ENCODE measurements around the gene AP1S1. TPM values are rescaled to one million over a fixed set of nuclear protein-coding genes. Genes with fewer than 3 reads are reported as not detected.
A peak's percentile ranks its signal among the peaks of the same experiment; 100 is the strongest.

The AP1S1 gene
- total and polyA plus RNA-seq, 3 experiments from 2014 or later, result 4.4 to 43.6 (median 42.6) TPM

DNA sequence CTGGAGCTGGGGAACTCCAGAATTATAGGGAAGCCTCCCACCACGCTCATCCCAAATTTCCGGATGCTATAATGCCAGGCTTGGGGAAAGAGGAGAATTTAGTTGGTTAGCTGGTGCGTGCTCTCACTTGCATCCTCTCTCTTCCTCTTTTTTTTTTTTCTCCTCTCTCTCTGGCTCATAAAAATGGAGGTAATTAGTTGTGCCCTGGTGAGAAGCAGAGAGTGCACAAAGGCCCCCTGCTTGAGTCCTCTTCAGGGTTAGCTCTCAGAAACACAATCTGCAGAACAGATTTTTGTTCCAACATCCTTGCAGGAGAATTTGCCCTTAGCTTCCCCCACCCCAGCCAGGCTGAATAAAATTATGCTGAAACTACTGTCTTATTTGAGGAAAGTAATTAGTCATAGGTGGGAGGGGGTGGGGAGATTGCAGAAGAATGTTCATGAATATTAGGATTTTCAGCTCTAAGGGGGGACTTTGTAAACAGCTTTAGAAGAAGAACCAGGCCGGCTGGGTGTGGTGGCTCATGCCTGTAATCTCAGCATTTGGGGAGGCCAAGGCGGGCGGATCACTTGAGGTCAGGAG lies 19.8 kb upstream of the AP1S1 start:
- Histone ChIP-seq H3K27me3 (ENCODE audit: insufficient read depth, low read length, poor library complexity, severe bottlenecking) (no peaks in the 10 kb centered on the region), H3K4me3 (ENCODE audit: low read length) (no peak overlapping the region), H3K27ac (ENCODE audit: low read depth, low read length) (no peak overlapping the region), H3K9me3 (ENCODE audit: low read length) (no peaks in the 10 kb centered on the region), H3K4me1 (ENCODE audit: insufficient read depth, low read length) (peaks cover 7% of the 10 kb centered on the region), H3K36me3 (ENCODE audit: insufficient read depth, low read length) (no peaks in the 10 kb centered on the region)
- CTCF ChIA-PET, result interaction anchor here (2.5 kb wide), 1 partner anchor 10 kb away, joined by 12 read pairs; no protein-coding TSS in a partner anchor
- Mint-ChIP-seq H3K27ac (peak overlapping the region in 1 of 8 donors; percentile 50), H3K27me3 (peaks cover 17 to 53% of the 10 kb centered on the region in 2 donors), H3K36me3 (no peaks in the 10 kb centered on the region), H3K9me3 (no peaks in the 10 kb centered on the region), H3K4me3 (no peak overlapping the region), H3K4me1 (peaks cover 7 to 14% (median 12%) of the 10 kb centered on the region in 3 donors)
- POLR2A ChIA-PET, result no interaction called here
- DNase-seq, result no peak

DNA sequence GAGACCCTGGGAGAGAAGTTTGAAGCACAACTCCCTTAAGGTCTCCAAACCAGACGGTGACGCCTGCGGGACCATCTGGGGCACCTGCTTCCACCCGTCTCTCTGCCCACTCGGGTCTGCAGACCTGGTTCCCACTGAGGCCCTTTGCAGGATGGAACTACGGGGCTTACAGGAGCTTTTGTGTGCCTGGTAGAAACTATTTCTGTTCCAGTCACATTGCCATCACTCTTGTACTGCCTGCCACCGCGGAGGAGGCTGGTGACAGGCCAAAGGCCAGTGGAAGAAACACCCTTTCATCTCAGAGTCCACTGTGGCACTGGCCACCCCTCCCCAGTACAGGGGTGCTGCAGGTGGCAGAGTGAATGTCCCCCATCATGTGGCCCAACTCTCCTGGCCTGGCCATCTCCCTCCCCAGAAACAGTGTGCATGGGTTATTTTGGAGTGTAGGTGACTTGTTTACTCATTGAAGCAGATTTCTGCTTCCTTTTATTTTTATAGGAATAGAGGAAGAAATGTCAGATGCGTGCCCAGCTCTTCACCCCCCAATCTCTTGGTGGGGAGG lies 16.5 kb upstream of the AP1S1 start:
- peaks cover 7% of the 10 kb centered on the region for H3K4me1 ChIP-seq (ENCODE audit: insufficient read depth, low read length)
- POLR2A ChIA-PET, result no interaction called here
- Mint-ChIP-seq H3K4me1 (peaks cover 10 to 14% (median 12%) of the 10 kb centered on the region in 3 donors), H3K27me3 (peaks cover 10 to 35% of the 10 kb centered on the region in 2 donors), H3K27ac (peak overlapping the region in 6 of 8 donors; percentile 25 to 87 (median 68)), H3K36me3 (no peaks in the 10 kb centered on the region), H3K4me3 (peak overlapping the region in 1 of 7 donors; percentile 72), H3K9me3 (no peaks in the 10 kb centered on the region)
- DNase-seq, result no peak
- no peaks in the 10 kb centered on the region for H3K36me3 ChIP-seq (ENCODE audit: insufficient read depth, low read length)
- H3K4me3 ChIP-seq (ENCODE audit: low read length), result no peak overlapping the region
- H3K27me3 ChIP-seq (ENCODE audit: insufficient read depth, low read length, poor library complexity, severe bottlenecking), result no peaks in the 10 kb centered on the region
- CTCF ChIA-PET, result interaction anchor here (1.3 to 1.6 kb wide), 2 partner anchors 55 to 60 kb away, joined by 3 to 4 read pairs; no protein-coding TSS in a partner anchor
- peak overlapping the region; percentile 52 for H3K27ac ChIP-seq (ENCODE audit: low read depth, low read length)
- H3K9me3 ChIP-seq (ENCODE audit: low read length), result no peaks in the 10 kb centered on the region

GRCh38 chr7:101138213-101138870 lies 15.9 kb upstream of the AP1S1 start:
- ChIA-PET CTCF (interaction anchor here (1.3 to 7.6 kb wide), 3 partner anchors 54 to 144 kb away, joined by 3 to 97 read pairs (median 4); no protein-coding TSS in a partner anchor), POLR2A (no interaction called here)
- Histone ChIP-seq H3K27me3 (ENCODE audit: insufficient read depth, low read length, poor library complexity, severe bottlenecking) (no peaks in the 10 kb centered on the region), H3K27ac (ENCODE audit: low read depth, low read length) (peak overlapping the region; percentile 52), H3K36me3 (ENCODE audit: insufficient read depth, low read length) (no peaks in the 10 kb centered on the region), H3K4me3 (ENCODE audit: low read length) (no peak overlapping the region), H3K9me3 (ENCODE audit: low read length) (no peaks in the 10 kb centered on the region), H3K4me1 (ENCODE audit: insufficient read depth, low read length) (peaks cover 7% of the 10 kb centered on the region)
- peak overlapping the region; percentile 38 to 87 (median 70) for H3K27ac Mint-ChIP-seq
- H3K4me1 Mint-ChIP-seq, result peaks cover 10 to 14% (median 12%) of the 10 kb centered on the region in 3 donors
- H3K9me3 Mint-ChIP-seq, result no peaks in the 10 kb centered on the region
- H3K27me3 Mint-ChIP-seq, result peaks cover 9 to 32% of the 10 kb centered on the region in 2 donors
- DNase-seq, result peak; percentile 40 to 90 (median 71)
- peak overlapping the region; percentile 0 to 72 (median 59) for H3K4me3 Mint-ChIP-seq
- no peaks in the 10 kb centered on the region for H3K36me3 Mint-ChIP-seq

DNA sequence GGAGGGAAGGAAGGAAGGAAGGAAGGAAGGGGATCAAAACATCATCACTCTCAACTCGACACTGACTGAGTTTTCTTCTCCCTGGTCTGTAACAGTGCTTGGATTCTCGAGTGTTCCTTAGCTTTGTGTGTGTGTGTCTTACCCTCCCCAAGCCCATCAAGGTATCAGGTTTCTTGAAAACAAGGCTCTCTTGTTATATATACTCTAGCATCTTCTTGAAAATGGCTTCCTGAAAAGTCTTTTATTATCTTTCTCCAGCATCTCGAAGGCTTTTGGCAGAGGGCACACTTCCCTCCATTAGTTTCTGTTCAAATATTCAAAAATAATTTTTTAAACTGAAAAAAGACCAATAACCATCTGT lies 14.0 kb upstream of the AP1S1 start:
- no peaks in the 10 kb centered on the region for H3K9me3 ChIP-seq (ENCODE audit: low read length)
- Mint-ChIP-seq H3K9me3 (no peaks in the 10 kb centered on the region), H3K27me3 (peaks cover 11 to 32% of the 10 kb centered on the region in 2 donors), H3K4me3 (no peak overlapping the region), H3K27ac (peak overlapping the region in 2 of 8 donors; percentile 74 to 82), H3K36me3 (no peaks in the 10 kb centered on the region), H3K4me1 (peaks cover 12 to 16% (median 15%) of the 10 kb centered on the region in 3 donors)
- H3K4me3 ChIP-seq (ENCODE audit: low read length), result no peak overlapping the region
- H3K4me1 ChIP-seq (ENCODE audit: insufficient read depth, low read length), result peaks cover 11% of the 10 kb centered on the region
- H3K36me3 ChIP-seq (ENCODE audit: insufficient read depth, low read length), result no peaks in the 10 kb centered on the region
- H3K27me3 ChIP-seq (ENCODE audit: insufficient read depth, low read length, poor library complexity, severe bottlenecking), result no peaks in the 10 kb centered on the region
- CTCF ChIA-PET, result interaction anchor here (6.0 to 7.6 kb wide), 2 partner anchors 53 to 142 kb away, joined by 81 to 97 read pairs; no protein-coding TSS in a partner anchor
- POLR2A ChIA-PET, result interaction anchor here (0.6 kb wide), 1 partner anchor 41 kb away, joined by 6 read pairs; no protein-coding TSS in a partner anchor
- DNase-seq, result no peak
- no peak overlapping the region for H3K27ac ChIP-seq (ENCODE audit: low read depth, low read length)

DNA sequence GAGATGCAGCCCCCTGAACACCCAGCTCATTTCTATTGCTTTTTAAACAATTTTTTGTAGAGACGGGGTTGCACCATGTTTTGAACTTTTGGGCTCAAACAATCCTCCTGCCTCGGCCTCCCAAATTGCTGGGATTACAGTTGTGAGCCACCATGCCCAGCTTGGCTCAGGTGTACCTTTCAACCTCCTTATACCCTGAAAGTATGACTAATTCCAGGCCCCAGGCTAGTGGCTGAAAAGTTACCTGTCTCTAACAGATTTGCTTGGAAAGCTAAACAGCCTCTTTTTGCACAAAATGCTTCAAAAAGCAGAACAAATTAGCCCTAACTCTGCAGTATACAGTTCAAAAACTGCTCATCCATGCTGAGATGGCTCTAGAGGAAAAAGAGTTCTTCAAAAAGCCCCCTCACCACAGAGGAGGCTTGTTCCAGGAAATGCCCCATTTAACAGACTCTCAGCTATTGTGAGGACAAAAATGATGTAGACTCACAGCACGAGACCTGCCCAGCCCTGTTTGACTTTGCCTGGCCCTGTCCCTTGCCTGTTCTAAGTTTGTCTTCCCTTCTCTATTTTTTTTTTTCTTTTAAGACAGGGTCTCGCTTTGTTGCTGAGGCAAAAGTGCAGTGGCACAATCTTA lies 13.4 kb upstream of the AP1S1 start:
- no peak for DNase-seq
- no peaks in the 10 kb centered on the region for H3K36me3 ChIP-seq (ENCODE audit: insufficient read depth, low read length)
- no peaks in the 10 kb centered on the region for H3K9me3 ChIP-seq (ENCODE audit: low read length)
- H3K4me1 ChIP-seq (ENCODE audit: insufficient read depth, low read length), result peaks cover 11% of the 10 kb centered on the region
- Mint-ChIP-seq H3K36me3 (no peaks in the 10 kb centered on the region), H3K4me1 (peaks cover 12 to 16% (median 15%) of the 10 kb centered on the region in 3 donors), H3K27ac (peak overlapping the region in 3 of 8 donors; percentile 22 to 84 (median 47)), H3K4me3 (peak overlapping the region in 1 of 7 donors; percentile 69), H3K9me3 (no peaks in the 10 kb centered on the region), H3K27me3 (peaks cover 15 to 31% of the 10 kb centered on the region in 2 donors)
- ChIA-PET POLR2A (no interaction called here), CTCF (interaction anchor here (1.1 to 7.6 kb wide), 4 partner anchors 52 to 150 kb away, joined by 3 to 97 read pairs (median 44); no protein-coding TSS in a partner anchor)
- H3K27me3 ChIP-seq (ENCODE audit: insufficient read depth, low read length, poor library complexity, severe bottlenecking), result no peaks in the 10 kb centered on the region
- H3K27ac ChIP-seq (ENCODE audit: low read depth, low read length), result no peak overlapping the region
- H3K4me3 ChIP-seq (ENCODE audit: low read length), result no peak overlapping the region

DNA sequence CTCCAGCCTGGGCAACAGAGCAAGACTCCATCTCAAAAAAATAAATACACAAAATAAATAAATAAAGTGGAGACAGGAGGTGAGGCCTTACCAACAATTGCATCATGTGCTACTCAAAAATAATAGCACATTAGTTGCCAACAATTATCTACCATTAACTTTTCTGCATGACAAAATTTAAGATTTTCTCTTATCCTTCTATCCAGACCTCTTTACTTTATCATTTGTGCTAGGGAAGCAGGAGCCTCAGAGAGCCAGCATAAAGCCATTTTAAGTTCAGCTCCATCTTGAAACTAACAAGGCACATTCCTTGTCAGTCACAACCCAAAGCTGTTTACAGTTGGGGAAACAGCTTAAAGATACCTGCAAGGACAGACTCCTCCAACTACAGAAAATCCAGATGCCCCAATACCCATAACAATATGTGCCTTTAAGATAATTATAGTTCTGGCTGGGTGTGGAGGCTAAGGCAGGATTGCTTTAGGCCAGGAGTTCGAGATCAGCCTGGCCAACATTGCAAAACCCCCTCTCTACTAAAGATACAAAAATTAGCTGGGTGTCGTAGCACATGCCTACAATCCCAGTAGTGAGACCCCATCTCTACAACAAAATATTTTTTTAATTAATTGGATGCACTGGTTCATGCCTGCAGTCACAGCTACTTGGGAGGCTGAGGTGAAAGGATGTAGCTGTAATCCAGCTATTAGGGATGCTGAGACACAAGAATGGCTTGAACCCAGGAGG lies 2.2 kb upstream of the AP1S1 start:
- Histone ChIP-seq H3K27me3 (ENCODE audit: insufficient read depth, low read length, poor library complexity, severe bottlenecking) (peaks cover 7% of the 10 kb centered on the region), H3K4me1 (ENCODE audit: insufficient read depth, low read length) (peaks cover 14% of the 10 kb centered on the region), H3K9me3 (ENCODE audit: low read length) (no peaks in the 10 kb centered on the region), H3K36me3 (ENCODE audit: insufficient read depth, low read length) (no peaks in the 10 kb centered on the region), H3K27ac (ENCODE audit: low read depth, low read length) (no peak overlapping the region), H3K4me3 (ENCODE audit: low read length) (no peak overlapping the region)
- Mint-ChIP-seq H3K36me3 (peaks cover 0 to 2% (median 0%) of the 10 kb centered on the region in 3 donors), H3K27ac (peak overlapping the region in 1 of 8 donors; percentile 54), H3K4me3 (peak overlapping the region in 2 of 7 donors; percentile 15 to 67), H3K9me3 (no peaks in the 10 kb centered on the region), H3K27me3 (peaks cover 4 to 27% of the 10 kb centered on the region in 2 donors), H3K4me1 (peaks cover 13 to 19% (median 14%) of the 10 kb centered on the region in 3 donors)
- ChIA-PET POLR2A (interaction anchor here (0.7 kb wide), 1 partner anchor 14 kb away, joined by 3 read pairs; the partner anchor contains the start of gene VGF), CTCF (interaction anchor here (0.7 to 3.1 kb wide), 3 partner anchors 9 to 19 kb away, joined by 3 to 30 read pairs (median 4); no protein-coding TSS in a partner anchor)
- no peak for DNase-seq

- POLR2A ChIA-PET, result no interaction called here
- no peak for DNase-seq
- no peaks in the 10 kb centered on the region for H3K9me3 ChIP-seq (ENCODE audit: low read length)
- peak overlapping the region in 2 of 8 donors; percentile 64 to 93 for H3K27ac Mint-ChIP-seq
- H3K4me3 ChIP-seq (ENCODE audit: low read length), result peak overlapping the region; percentile 66
- H3K36me3 ChIP-seq (ENCODE audit: insufficient read depth, low read length), result no peaks in the 10 kb centered on the region
- H3K27me3 Mint-ChIP-seq, result peaks cover 3 to 8% of the 10 kb centered on the region in 2 donors
- H3K4me3 Mint-ChIP-seq, result peak overlapping the region; percentile 67 to 92 (median 79)
- H3K9me3 Mint-ChIP-seq, result no peaks in the 10 kb centered on the region
- peaks cover 14% of the 10 kb centered on the region for H3K4me1 ChIP-seq (ENCODE audit: insufficient read depth, low read length)
- H3K27ac ChIP-seq (ENCODE audit: low read depth, low read length), result peak overlapping the region; percentile 47
- peaks cover 9 to 14% (median 14%) of the 10 kb centered on the region in 3 donors for H3K4me1 Mint-ChIP-seq
- H3K27me3 ChIP-seq (ENCODE audit: insufficient read depth, low read length, poor library complexity, severe bottlenecking), result no peaks in the 10 kb centered on the region
- H3K36me3 Mint-ChIP-seq, result peaks cover 3 to 21% (median 8%) of the 10 kb centered on the region in 3 donors
- CTCF ChIA-PET, result interaction anchor here (1.1 to 5.2 kb wide), 5 partner anchors 11 to 63 kb away, joined by 3 to 38 read pairs (median 9); partner anchors contain the start of genes VGF and ZNHIT1
These were observed 422 bp downstream of the AP1S1 start for GRCh38 chr7:101154693-101155102.
